GM18502 (cell line): ENCODE measurements around the gene HK2.
"Not testable (repeated sequence)": the region's sequence is repeated elsewhere in the genome, so short reads cannot be mapped to it uniquely, and the experiment has no call there.

ENCODE experiments used
- ATAC-seq: cut with Tn5 transposase; IDR thresholded peaks from one replicate; pipeline ENCODE4 v1.9.1; 2021; ENCODE audit warnings: mild to moderate bottlenecking; ENCODE audit not compliant: unreplicated experiment, poor library complexity

Gene HK2

DNA sequence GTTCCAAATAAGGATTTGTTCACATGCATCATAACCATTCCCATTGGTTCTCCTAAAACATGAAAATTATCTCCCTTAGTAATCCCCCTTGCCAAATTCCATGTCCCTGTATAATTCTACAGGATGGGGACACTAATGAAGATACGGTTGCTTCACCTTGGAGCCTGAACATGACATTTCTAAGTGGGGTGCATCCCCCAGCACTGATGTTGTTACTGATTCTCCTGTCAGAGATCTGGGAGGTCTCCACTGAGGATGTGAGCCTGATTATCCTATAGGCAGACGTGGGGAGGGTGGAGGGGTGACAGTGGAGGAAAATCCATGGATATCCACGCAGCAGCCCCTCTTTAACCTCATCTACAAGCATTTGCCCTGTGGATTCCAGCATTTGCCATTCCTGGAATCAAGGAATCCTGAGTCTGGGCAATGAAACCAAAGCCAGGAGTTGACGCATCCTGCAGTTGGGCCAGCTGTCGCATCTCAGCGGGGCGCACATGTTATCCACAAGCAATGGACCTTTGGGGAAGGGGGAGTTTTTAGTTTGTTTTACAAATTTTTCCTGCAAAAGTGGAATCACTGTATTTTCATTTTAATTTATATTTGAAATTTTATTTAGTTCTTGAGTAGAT is 57.3 kb downstream of the HK2 start:
- no peak for ATAC-seq

GRCh38 chr2:74891816-74892215 is 57.9 kb downstream of the HK2 start:
- not testable (repeated sequence) for ATAC-seq

DNA sequence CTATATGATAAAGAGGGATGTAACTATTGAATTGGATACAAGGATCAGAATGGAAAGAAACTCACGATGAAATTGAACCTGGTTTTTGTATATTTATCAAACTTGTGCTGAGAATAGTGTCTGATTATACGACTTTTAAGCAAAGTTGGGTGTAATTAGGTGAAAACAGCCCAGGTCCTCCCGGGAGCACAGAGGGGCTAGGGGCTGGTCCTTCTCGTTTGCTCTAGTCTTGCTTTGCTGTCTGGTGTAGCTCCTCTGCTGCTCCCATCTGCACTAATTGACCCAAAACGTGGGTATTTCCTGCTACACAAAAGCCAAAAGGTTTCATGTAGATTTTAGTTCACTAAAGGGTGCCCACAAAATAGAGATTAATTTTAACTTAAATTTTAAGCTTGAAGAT is 58.7 kb downstream of the HK2 start:
- ATAC-seq: no peak

DNA sequence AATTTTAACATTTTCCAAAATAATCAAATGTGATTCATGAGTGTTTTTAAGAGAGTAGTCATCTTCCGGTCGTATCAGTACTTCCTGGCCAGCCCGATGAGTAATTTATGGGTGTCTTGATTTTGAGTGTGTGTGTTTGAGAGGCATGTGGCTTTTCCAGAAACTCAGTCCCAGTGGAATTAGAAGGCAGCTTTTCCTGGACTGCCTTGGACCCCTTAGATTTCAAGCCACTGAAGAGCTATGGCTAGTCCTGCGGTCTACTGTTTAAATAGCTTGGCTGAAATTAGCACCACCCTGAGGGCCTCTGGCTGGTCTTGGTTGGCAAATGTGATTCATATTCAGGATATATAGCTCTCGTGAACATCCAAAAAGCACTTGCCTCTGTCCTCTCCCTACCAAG is 59.4 kb downstream of the HK2 start:
- no peak for ATAC-seq

DNA sequence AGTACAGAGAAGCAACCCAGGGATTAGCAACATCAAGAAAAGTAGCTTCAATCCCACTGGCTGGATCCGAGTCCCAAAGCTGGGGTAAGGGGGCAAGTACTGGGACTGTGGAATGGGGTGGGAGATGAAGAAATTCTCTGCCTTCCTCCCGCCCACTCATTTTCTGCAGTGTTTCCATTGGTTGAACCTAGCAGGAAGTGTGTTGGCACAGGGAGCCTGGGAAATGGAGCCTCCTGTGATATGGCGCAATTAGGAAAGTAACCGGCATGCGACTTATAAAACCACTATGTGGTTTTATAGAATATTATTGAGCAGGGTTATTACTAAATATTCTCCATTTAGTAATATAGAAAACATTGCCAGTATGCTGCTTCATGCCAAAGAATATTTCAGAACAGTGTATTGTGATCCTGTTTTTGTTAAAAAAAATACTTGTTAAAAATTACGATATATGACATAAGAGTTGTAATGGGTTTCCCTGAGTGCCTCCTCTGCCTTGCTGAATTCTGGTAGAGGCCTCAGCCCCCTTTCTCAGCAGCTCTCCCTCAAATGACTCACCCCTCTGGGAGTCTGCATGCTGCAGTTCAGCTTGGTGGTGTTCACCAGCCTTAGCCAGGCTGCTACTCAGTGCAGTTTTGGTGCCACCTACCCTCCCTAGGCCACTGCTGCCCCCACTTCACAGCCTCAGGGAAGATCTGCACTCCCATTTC is 60.5 kb downstream of the HK2 start:
- no peak for ATAC-seq

GRCh38 chr2:74895001-74895400 is 61.1 kb downstream of the HK2 start:
- no peak for ATAC-seq

- no peak for ATAC-seq
Observed at GRCh38 chr2:74896232-74896631, 62.3 kb downstream of the HK2 start.

DNA sequence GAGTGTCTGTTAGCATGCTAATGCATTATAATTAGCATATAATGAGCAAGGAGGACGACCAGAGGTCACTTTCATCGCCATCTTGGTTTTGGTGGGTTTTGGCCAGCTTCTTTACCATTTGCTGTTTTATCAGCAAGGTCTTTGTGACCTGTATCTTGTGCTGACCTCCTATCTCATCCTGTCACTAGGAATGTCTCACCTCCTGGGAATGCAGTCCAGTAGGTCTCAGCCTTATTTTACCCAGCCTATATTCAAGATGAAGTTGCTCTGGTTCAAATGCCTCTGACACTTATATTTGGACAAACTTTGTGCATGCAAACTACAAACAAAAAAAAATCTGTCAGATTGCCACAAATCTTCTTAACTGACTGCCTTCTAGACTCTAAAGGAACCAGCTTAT is 66.3 kb downstream of the HK2 start:
- not testable (repeated sequence) for ATAC-seq

DNA sequence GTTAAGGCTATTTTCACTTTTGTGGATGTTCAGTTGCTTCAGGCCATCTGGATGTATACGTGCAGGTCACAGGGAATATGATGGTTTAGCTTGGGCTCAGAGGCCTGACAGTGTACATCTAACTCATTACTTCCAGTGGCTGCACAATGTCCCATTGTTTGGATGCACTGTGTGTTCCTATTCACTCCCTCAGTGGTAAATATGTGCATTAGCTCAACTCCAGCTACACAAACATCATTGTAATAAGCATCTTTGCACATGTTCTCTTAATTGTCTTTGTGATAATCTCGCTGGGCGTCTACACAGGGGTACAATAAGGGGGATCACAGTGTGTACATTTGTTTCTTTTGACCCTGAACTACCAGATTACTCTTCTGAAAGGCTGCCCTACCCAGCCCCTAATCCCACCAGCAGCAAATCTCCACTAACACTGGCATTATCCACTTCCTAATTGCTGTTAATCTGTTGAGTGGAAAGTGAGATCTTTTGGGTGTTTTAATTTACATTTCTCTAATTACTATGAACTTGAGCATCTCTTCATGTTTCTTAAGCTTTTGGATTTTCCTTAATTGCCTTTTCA is 68.4 kb downstream of the HK2 start:
- ATAC-seq: no peak

DNA sequence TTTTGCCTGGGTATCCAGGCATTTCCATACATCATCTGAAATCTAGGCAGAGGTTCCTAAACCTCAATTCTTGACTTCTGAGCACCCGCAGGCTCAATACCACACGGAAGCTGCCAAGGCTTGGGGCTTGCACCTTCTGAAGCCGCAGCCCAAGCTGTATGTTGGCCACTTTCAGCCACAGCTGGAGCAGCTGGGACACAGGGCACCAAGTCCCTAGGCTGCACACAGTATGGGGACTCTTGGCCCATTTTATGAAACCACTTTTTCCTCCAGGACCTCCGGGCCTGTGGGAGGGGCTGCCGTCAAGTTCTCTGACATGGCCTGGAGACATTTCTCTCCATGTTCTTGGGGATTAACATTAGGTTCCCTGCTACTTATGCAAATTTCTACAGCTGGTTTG is 72.5 kb downstream of the HK2 start:
- ATAC-seq: no peak

GRCh38 chr2:74907560-74907959 is 73.6 kb downstream of the HK2 start:
- ATAC-seq: not testable (repeated sequence)

DNA sequence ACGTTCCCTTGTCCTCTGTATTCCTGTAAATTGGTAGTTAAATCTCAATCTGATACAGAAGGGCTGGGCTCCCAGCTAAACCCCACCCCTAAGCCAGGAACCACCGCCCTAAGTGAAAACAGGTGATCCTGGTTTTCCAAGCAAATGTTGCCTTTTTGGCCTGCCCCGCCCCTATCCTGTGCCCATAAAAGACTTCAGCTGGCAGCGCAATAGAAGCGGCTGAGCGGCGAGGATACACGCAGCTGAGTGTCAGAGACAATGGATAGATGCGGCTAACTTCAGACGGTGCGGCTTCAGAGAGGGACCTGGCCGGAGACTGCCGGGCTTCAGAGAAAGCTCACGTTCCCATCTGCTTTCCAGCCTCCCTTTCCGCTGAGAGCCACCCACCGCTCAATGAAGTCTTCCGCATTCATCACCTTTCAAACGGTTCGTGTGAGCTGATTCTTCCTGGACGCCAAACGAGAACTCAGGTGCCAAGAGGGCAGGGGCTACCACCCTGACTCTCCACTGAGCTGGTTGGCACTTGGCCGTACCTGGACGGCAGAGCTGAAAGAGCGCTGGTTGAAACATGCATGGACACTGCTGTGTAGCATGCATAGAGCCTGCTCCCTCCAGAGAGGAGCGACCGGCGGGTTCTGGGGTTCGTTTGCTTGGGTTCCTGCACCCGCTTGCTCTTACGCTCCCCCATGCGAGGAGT is 75.0 kb downstream of the HK2 start:
- ATAC-seq: no peak

GRCh38 chr2:74910245-74910644 is 76.3 kb downstream of the HK2 start:
- no peak for ATAC-seq

DNA sequence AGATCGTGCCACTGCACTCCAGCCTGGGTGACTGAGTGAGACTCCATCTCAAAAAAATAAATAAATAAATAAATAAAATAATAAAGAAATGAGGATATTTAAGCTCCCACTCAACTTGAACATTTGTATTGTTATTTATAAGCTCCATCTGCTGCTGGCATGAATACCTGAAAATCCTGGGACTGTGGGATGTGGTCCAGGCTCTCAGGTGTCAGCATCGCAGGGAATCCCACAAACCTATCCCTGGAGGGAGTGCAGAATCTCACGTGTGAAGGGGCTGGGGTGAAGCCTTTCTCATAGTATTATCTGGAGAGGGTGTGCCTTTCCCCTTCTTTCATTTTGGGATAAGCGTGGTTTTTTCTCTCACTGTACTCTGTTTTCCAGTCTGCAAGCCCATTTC is 77.1 kb downstream of the HK2 start:
- ATAC-seq: no peak

DNA sequence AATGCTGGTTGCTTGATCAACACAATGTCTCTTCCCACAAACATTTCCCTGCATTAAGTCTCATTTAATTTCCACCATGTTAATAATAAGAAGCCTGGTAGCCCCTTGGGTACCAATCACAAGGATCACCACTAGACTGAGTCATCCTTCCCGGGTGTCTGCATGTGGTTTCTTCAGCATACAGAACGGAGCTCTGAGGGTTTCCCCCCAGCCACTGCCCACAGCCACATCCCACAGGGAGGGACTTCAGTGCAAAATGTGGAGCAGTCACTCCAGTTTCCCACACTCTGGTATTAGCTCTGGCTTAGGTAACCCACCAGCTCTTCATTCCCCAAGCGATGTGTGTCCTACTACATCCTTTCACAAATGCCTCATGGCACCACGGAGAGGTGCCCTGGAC is 81.8 kb downstream of the HK2 start:
- ATAC-seq: no peak

DNA sequence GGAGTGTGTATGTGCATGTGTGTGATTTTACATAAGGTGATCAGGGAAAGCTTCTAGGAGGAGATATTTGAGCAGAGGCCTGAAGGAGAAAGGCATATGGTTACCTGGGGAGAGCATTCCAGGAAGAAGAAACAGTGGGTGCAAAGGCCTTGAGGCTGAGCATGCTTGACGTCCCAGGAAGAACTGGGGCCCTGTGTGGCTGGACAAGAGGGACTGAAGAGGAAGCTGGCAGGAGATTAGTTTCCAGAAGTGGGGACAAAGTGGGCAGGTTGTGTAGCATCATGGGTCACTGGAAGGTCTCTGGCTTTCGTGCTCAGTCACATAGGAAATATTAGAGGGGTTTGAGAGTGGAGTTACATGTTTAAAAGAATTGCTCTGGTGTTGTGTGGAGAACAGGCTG is 82.5 kb downstream of the HK2 start:
- no peak for ATAC-seq

- ATAC-seq: no peak
Observed at GRCh38 chr2:74917702-74918619, 84.0 kb downstream of the HK2 start.

- ATAC-seq: peak; percentile 59
Observed at GRCh38 chr2:74919827-74920226, 85.9 kb downstream of the HK2 start.

- ATAC-seq: no peak
Observed at GRCh38 chr2:74921236-74921736, 87.4 kb downstream of the HK2 start.

DNA sequence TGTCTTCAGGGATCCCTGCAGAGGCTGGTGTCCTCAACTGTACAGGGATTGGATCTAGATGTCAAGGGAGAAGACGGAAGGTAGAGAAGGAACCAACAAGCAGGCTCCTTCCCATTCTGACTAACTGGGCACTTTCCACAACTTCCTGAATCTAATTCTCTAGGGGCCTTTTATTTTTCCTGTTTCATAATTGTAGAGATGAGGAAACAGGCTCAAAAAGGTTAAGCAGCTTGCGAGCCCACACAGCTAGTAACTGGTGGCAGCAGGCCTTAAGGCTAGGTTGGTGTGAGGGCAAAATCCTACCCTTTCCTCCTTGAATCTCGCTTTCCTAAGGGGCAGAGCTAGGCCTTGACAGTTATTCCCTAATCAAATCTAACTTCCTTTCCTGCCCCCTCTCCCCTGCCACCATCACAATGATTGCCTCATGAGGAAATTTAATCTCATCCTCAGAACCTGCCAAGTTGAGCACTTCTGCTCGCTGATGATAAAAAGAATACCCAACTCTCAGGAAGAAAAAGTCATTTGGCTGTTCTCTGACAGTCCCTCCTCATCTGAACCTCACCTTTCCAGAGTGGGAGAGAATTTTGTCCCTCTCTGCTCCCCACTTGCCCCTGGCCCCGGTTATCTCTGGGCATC is 88.8 kb downstream of the HK2 start:
- ATAC-seq: no peak
